Stimulated activated naive CD4-positive, alpha-beta T cell (primary cell): Measurements from ENCODE around the gene ETS1.

Experiments used
- DNase-seq, 6 experiments: peaks; one replicate each; lab custom pipeline; 2025; lab: John Stamatoyannopoulos, UW

Gene ETS1

DNA sequence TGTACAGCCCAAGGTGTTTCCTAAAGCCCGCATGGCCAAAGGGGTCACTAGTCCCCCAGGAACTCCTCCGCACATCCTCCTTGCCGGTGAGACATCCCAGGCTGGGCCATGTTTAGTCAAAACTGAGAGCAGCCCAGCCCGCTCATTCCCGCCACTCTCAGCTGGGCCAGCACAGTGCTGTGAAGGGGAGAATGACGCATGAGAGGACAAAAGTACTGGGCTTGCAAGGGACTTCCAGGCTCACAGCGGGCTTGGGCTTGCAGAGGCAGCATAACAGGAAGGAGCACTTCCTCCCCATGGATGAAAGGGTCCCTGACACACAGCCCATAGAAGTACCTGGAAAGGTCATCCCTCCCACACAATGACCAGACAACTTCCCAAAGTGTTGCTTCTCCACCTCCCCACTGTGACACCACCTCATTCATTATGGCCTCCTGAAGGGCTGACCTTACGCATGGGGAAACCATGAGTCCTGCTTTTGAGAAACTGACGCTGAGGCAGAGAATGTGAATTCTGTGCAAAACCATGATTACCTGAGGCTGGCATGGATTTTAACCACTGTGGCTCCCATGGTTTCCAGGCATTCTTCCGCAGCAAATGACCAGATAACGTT is 19.1 kb downstream of the ETS1 start:
- DNase-seq = no peak

DNA sequence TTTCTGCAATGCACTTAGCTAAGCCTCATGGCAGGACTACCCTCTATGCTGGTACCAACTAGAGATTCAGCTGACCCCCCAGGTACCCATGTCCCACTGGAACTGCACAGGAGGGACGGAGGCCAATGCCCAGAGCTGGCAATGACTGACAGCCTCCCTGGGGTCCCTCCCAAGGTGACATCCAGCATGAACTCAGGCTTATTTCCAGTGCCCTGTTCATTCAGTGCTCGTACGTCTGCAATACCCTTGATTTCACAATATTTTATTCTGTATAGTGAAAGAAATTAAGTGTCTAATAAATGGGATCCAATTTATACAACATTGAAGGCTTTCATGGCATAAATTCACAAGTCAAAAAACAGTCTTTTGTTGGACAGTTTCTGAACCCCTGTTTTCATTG is 20.2 kb downstream of the ETS1 start:
- no peak for DNase-seq

DNA sequence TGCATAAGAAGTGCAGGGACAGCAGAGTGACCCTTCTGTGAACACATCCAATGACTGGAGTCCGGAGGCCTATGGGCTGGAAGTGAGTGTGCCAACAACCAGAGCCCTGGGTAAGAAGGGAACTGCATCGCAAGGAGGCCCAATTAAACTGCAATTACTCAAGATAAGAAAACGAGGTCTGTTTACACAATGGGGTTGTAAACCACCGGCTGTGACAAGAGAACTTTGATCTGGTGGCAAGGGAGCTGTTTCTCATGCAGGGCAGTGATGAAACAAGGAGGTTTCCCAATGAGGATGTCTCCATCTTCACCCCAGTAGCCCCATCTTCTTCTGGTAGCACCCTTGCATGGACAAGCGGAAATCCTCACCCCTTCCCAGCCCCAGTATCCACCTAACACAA is 21.5 kb downstream of the ETS1 start:
- DNase-seq = no peak

DNA sequence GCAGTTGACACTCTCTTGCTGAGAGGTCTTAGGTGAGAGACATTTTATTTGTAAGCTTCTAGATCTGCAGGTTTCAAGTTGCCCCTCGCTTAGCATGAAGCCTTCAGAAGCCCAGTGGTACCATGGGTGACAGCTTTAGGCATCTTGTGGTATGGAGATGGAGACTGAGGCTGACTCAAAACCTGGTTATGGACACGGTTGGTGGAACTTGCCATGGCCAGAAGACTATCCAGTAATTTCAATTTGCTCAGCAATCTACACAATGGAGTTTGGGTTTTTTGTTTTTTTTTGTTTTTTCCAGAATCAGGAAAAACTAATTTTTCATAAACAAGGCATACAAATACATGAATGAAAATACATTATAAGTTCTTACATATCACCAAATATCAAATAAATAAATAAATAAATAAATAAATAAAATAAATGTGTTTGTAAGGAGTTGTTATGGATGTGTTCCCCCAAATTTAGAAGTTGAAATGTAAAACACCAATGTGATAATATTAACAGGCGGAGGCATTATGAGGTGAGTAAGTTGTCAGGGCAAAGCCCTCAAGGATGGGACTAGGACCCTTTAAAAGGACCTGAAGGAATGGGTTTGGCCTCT is 22.6 kb downstream of the ETS1 start:
- DNase-seq = no peak

DNA sequence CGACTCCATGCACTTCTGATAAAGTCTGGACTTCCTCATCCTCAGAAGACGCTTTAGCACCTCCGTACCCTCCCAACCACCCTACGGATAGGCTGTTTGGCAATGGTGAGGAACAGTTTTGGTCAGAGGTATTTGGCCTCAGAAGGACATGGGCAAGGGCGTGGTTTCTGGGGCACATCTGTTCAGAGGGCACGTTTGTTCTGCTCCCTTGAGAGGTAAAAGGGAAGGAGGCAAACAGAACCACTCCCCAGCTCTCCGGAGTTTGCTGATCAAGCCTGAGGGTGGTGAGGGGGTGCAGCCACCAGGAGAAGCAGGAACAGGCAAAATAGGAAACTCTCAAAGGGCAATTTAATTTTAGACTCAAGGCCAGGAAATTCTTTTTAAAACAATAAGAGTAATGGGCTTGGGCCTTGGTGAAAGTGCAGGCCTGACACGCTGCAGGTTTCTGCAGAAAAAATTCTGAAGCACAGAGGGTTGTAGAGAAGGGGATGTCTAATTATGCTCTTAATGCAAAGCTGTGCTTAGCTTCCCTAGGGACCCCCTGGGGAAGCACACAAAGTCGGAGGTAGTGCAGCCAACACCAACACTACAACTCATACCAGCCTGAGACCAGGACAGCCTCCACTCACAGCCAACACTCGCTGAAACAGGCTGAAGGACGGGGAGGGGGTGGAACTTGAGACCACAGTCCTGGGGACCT is 23.3 kb downstream of the ETS1 start:
- no peak for DNase-seq

DNA sequence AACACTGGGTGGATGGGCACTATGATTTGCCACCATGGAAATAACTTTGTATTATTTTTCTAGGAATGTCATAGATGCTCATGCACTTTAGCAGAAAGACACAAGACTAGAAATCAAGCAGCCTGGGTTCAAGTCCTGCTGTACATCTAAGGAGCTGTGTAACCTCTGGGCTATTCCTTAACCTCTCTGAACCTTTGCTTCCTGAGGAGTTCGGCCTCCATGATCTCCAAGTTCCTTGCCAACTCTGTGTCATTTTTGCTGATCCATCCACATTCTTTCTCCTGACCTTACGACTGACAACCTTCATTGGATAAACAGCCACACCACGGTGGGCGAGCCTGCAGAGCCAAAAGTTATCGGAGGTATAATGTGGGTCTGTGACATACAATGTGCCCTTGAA is 24.1 kb downstream of the ETS1 start:
- DNase-seq = no peak

DNA sequence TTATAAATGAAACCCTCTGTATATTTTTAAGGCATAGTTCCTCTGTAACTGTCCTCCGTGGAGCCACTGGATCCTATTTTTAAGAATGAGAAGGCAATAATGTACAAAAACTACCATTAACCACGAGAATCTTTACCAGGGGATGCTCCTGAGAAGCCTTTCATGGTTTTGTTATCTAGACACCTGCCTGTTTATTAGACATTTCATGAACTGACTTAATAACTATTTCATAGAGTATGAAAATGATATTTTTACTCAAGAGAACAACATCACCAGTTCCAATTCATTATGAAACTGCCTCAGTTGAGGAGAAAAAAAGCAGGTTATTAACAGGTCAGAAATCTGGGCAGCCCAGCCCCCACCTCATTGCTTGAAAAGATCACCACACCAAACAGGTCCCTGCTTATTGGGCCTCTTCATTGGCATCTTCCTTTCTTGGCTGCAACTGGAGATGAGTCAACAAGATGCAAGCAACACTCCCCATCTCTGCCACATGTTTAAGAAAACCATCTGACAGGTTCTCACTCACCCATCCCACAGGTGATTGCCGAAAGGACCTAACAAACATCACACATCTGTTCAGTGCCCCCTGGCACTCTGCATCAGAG is 27.8 kb downstream of the ETS1 start:
- DNase-seq = no peak

DNA sequence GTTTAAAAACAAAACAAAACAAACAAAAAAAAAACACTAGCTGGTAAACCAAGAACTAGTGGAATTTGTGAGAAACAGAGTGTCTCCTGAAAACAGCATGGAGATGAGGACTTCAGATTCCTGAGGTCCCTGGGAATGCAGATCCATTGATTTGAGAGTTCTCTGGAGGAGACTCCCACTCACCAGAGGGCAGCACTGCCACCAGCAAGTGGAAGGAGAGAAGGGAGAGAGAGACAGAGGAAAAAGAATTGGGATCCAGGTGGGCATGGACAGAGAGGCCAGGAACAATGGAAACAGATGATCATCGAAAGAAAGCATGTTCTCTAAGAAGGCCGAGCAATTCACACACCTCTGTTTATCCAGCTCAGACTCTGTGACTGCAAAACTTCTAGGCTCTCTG is 31.8 kb downstream of the ETS1 start:
- DNase-seq = no peak

DNA sequence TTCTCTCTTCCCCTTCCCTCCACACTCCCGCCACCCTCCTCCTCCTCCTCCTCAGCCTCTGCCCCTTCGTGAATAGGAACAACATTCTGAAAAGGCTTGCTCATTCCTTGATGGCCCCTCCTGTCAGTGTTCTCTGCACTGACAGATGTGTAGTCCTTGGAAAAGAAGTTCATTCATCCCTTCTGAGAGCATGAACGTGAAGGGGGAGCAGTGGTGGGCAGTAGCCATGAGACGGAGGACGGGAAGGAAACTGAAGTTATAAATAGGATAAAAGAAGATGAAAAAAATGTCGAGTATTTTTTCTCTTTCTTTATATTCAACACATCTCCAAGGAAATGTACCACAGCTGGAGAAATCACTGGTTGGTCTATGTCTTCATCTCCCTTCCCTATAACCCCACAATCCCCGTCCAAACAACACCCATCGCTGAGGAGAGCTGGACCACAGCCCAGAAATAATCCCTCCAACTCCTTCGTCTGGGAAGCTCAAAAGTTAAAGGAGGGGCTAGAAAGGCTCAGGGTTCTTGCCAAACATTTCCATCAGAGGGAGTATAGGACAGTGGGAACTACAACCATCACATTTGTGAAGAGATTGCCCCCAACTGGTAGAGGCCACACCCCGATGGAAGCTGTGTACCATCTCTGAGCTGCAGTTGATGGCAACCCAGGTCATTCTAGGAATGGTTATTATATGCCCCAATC is 33.5 kb downstream of the ETS1 start:
- DNase-seq = no peak

GRCh38 chr11:128552783-128553661 is 34.3 kb downstream of the ETS1 start:
- DNase-seq = no peak

DNA sequence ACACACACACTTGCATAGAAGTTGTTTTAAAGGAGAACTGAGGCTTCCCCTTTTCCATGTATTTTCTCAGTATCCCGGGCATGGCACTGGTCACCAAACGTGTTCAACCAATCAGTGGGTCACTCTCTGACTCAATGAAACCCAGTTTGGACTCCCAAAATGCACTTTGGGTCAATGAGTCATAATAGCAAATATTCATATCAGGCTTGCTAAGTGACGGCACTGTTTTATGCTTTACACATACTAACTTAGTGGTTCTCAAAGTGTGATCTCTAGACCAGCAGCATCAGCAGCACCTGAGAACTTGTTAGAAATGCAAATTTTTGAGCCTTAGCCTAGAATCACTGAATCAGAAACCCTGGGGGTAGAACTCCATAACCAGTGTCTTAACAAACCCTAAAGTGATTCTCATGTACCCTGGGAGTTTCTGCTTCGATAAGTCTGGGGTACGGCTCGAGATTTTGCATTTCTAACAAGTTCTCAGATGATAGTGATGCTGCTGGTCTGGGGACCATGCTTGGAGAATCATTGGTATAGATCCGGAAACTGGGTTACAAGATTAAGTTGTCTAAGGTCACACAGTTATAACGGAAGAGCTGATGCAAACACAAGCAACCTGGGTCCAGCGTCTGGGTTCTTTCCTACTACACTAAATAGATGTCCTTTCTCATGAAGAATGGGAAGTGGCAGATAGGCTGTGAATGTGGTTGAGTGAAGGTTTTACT is 35.6 kb downstream of the ETS1 start:
- DNase-seq = no peak

- peak in 3 of 6 experiments; percentile 28 to 70 (median 57) for DNase-seq
Measured at GRCh38 chr11:128551058-128551457, 36.3 kb downstream of the ETS1 start.

DNA sequence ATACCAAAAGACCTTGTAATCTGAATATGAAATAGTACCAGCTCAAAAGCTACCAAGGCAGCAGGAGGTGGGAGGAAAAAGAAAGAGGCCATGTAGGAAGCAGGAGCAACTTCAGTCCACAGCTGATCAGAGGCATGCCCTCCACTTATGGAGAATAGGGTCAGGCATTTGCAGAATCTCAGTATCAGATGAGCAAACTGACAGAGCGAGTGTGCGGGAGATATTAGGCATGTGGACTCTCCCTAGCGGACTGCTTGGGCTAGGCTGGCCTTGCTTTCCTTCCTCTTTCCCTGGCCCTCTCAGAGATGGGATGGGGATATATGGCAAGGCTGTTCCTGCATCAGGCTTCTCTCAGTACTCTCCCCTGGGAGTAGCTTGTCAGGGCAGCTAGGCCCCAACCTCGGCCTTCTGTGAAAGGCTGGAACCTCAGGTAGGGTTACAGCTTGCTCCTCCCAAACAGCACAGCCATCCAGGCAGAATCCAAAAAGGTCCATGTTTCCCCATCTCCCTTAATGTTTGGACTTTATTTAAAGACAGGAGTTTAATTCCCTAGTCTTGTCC is 37.0 kb downstream of the ETS1 start:
- DNase-seq = no peak

GRCh38 chr11:128549256-128549944 is 38.0 kb downstream of the ETS1 start:
- DNase-seq = no peak

- peak in 5 of 6 experiments; percentile 14 to 56 (median 24) for DNase-seq
Measured at GRCh38 chr11:128548649-128549255, 38.6 kb downstream of the ETS1 start.

DNA sequence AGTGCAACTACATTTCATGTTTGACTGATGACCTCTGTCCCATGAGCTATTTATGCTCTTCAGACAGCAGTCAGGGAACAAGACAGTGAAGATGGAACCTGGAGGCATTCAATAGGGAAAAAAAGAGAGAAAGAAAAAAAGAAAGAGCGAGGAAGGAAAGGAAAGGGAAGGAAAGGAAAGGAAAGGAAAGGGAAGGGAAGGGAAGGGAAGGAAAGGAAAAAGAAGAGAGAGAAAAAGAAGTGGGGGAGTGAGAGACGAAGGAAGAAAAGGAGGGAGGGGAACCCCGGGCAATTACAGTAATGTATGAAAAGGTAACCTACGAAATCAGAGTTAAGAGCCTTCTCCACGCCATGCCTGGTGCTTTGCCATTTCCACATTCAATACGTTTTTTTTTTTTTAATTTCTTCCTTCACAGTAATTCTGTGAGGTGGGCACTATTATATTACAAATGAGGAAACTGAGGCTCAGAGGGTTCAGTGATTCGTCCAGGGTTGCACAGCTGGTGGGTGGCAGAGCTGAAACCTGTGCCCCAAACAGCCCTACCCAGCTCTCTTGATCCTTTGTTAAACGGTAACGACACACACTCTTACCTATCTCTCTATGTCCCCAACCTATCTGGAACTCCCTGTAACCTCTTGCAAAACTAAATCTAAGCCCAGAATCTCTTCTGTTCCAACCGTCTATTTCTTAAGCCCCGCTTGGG is 39.3 kb downstream of the ETS1 start:
- peak in 2 of 6 experiments; percentile 39 to 56 for DNase-seq

- no peak for DNase-seq
Measured at GRCh38 chr11:128546916-128547315, 40.4 kb downstream of the ETS1 start.

DNA sequence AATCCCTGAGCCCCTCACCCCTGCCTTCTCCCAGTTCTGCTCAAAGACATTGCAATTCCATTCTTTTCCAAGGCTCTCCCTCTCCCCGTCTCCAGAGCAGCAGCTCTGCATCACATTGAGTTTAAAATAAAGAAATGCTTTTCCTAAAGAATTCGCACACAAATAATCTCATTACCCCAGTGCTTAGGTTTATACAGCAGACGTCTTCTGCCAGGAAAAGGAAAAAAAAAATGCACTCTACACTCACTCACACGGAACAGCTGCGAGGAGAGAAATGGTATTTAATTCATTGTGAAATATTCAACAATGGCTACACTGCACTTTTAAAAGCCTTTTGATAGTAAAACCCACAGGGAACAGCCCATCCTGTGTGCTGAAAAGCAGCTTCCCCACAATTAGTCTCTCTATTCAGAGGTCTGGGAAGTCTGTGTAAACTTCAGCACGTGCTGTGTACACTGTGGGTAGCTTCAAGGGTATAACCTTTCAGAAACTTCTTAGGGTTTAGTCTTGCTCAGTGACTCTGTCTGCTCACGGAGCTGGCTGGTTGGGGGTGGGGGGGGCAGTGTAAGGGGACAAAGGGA is 42.8 kb downstream of the ETS1 start:
- peak in 4 of 6 experiments; percentile 13 to 41 (median 26) for DNase-seq
